NT2/D1 (cell line): Measurements from ENCODE around the gene LGALS4.
"Not testable (repeated sequence)": the region's sequence is repeated elsewhere in the genome, so short reads cannot be mapped to it uniquely, and the experiment has no call there.

Experiments
- DNase-seq: peaks from one replicate; pipeline ENCODE4 v3.0.0-alpha.2; 2011; ENCODE audit warnings: low read depth, low spot score
- H3K27me3 ChIP-seq: 2 replicates; pipeline ENCODE4 v1.6.0; 2011; ENCODE audit warnings: mild to moderate bottlenecking; ENCODE audit not compliant: insufficient read length, insufficient read depth
- H3K36me3 ChIP-seq: 2 replicates; pipeline ENCODE4 v1.6.1; 2011; ENCODE audit warnings: mild to moderate bottlenecking, low read length, mixed read lengths; ENCODE audit not compliant: insufficient read depth, insufficient read length
- H3K4me1 ChIP-seq: 2 replicates; pipeline ENCODE4 v1.5.1; 2011; ENCODE audit not compliant: insufficient read depth, insufficient read length
- H3K4me3 ChIP-seq: 2 replicates; pipeline ENCODE4 v1.5.1; 2011; ENCODE audit warnings: low read depth; ENCODE audit not compliant: insufficient read length
- H3K9ac ChIP-seq: 2 replicates; pipeline ENCODE4 v1.6.0; 2011; ENCODE audit warnings: low read depth; ENCODE audit not compliant: insufficient read length
- H3K9me3 ChIP-seq: 2 replicates; pipeline ENCODE4 v1.5.1; 2011; ENCODE audit warnings: mild to moderate bottlenecking, low read length; ENCODE audit not compliant: insufficient read depth
- SUZ12 ChIP-seq: IDR thresholded peaks from 2 replicates; pipeline ENCODE4 v1.6.1; 2011; ENCODE audit not compliant: insufficient read length, insufficient read depth; ENCODE audit errors: extremely low read depth
- YY1 ChIP-seq: IDR thresholded peaks from 2 replicates; pipeline ENCODE4 v1.6.1; 2011; ENCODE audit not compliant: insufficient read length, insufficient read depth
- ZNF274 ChIP-seq: IDR thresholded peaks from 2 replicates; pipeline ENCODE4 v1.6.1; 2011; ENCODE audit warnings: mild to moderate bottlenecking, low read depth, low read length

LGALS4 gene

DNA sequence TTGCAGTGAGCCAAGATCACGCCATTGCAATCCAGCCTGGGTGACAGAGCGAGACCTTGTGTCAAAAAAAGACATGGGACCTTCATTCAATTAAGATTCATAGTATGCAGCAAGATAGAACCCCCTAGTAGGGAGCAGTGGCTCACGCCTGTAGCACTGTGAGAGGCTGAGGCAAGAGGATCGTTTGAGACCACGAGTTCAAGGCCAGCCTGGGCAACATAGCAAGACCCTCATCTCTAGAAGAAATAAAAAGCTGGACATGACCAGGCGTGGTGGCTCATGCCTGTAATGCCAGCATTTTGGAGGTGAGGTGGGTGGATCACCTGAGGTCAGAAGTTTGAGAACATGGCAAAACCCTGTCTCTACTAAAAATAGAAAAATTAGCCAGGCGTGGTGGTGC, 32.3 kb downstream of the LGALS4 start:
- Histone ChIP-seq H3K4me3 (no peak overlapping the region), H3K36me3 (no peaks in the 10 kb centered on the region)
- no peak for TF ChIP-seq ZNF274
- no peak for TF ChIP-seq YY1
- no peak for TF ChIP-seq SUZ12

DNA sequence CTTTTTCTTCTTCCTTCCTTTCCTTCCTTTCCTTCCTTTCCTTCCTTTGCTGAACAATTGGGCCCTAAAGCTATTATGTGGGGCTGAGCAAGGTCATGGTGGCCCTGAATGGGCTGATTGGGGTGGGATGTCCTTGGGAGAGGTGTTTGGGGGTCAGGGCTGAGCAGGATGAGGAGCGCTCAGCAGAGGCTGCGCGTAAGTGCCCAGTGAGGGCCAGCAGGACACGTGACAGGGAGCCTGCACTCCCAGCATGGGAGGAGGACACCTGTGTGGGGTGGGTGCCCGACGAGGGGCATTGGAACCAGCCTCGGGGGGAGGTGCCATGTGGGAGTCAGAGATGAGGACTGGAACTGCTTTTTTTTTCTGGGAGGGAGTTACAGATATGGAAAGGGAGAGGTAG, 34.0 kb downstream of the LGALS4 start:
- Histone ChIP-seq H3K9ac (no peak overlapping the region), H3K36me3 (no peaks in the 10 kb centered on the region), H3K9me3 (no peaks in the 10 kb centered on the region), H3K4me3 (no peak overlapping the region), H3K4me1 (peaks cover 3% of the 10 kb centered on the region), H3K27me3 (no peaks in the 10 kb centered on the region)
- no peak for DNase-seq
- TF ChIP-seq ZNF274, result no peak
- TF ChIP-seq SUZ12, result no peak
- TF ChIP-seq YY1, result no peak

More for the DNA sequence above, 32.3 kb downstream of the LGALS4 start:
- H3K27me3 ChIP-seq, result no peaks in the 10 kb centered on the region
- no peak for DNase-seq
- no peaks in the 10 kb centered on the region for H3K4me1 ChIP-seq
- H3K9ac ChIP-seq, result no peak overlapping the region
- no peaks in the 10 kb centered on the region for H3K9me3 ChIP-seq

GRCh38 chr19:38774181-38774950, 38.4 kb downstream of the LGALS4 start:
- no peak overlapping the region for H3K9ac ChIP-seq
- no peak for DNase-seq
- TF ChIP-seq YY1, result no peak
- TF ChIP-seq SUZ12, result no peak
- TF ChIP-seq ZNF274, result no peak
- H3K4me1 ChIP-seq, result peaks cover 3% of the 10 kb centered on the region
- H3K4me3 ChIP-seq, result no peak overlapping the region
- H3K36me3 ChIP-seq, result no peaks in the 10 kb centered on the region
- no peaks in the 10 kb centered on the region for H3K9me3 ChIP-seq
- no peaks in the 10 kb centered on the region for H3K27me3 ChIP-seq

- Histone ChIP-seq H3K9me3 (no peaks in the 10 kb centered on the region), H3K27me3 (no peaks in the 10 kb centered on the region), H3K36me3 (no peaks in the 10 kb centered on the region), H3K4me3 (no peak within 1 kb of the TSS), H3K4me1 (peaks cover 3% of the 10 kb centered on the region), H3K9ac (no peak within 1 kb of the TSS)
- TF ChIP-seq SUZ12 (no peak), YY1 (no peak), ZNF274 (no peak)
- DNase-seq, result no peak
Measured at GRCh38 chr19:38773469-38774177, 39.1 kb downstream of the LGALS4 start, which contains the start of gene LGALS7. Gene LGALS7, minus strand, starts transcription at chr19:38773517. Its CDS starts 25 bp downstream, at chr19:38773492.

DNA sequence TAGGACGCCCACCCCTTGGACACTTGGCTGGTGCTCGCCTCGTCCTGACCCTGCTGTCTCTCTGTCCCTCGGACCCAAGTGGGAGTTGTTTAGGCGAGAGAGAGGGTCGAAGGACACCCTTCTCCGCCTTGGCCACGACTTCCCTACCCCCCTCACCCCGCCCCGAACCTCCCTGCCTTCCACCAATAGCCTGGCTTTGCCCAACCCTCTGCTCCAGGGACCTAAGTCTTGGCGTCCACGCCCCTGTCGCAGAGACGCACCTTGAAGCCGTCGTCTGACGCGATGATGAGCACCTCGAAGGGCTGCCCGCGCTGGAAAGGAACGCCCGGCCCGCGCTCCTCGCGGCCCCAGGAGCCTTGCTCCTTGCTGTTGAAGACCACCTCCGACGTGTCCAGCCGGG, 41.2 kb downstream of the LGALS4 start:
- H3K36me3 ChIP-seq, H3K4me1 ChIP-seq, H3K27me3 ChIP-seq, H3K9ac ChIP-seq, H3K4me3 ChIP-seq, DNase-seq, H3K9me3 ChIP-seq: not testable (repeated sequence)

GRCh38 chr19:38770949-38771275, 41.8 kb downstream of the LGALS4 start:
- not testable (repeated sequence) for H3K9me3 ChIP-seq, H3K9ac ChIP-seq, DNase-seq, H3K36me3 ChIP-seq, H3K27me3 ChIP-seq, H3K4me3 ChIP-seq, H3K4me1 ChIP-seq

DNA sequence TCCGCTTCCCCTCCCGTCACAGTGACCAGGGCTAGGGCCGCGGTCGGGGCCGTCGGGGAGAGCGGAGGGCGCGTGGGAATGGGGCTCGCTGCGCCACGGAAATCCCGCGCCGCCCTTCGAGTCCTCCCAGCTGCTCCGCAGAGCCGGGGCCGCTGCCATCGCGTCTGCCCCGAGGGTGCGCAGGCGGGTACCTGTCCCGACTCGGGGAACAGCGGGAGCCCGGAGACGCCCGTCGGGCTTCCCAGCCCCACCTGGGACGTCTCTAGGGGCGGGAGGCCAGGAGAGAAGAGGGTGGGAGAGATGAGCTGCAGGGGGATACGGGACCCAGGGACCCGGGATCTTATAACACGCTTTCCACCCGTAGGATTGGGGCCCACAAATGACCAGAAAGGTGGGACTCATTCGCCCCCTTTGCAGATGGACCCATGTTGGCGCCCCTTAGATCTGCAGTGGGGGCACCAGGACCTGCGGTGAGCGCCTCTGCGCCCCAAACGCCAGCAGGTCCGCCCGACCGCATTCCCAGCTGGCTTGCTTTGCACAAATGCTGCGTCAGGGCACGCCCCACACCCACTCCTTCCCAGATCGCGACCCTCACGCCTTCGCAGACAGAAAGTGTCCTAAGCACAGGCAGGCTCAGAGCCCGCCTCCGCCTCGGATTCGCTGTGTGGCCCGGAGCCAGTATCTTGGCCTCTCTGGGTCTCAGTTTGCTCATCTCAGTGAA, 42.4 kb downstream of the LGALS4 start:
- H3K4me3 ChIP-seq, result peak overlapping the region; percentile 15
- not testable (repeated sequence) for H3K27me3 ChIP-seq
- peak overlapping the region; percentile 21 for H3K9ac ChIP-seq

More for the DNA sequence above, 42.4 kb downstream of the LGALS4 start:
- not testable (repeated sequence) for DNase-seq, H3K9me3 ChIP-seq, H3K4me1 ChIP-seq, H3K36me3 ChIP-seq
